ENCODE results near the gene ABCA1. TPM values are rescaled to one million over a fixed set of nuclear protein-coding genes. Genes with fewer than 3 reads are reported as not detected.

Gene ABCA1
- total RNA-seq, 2 experiments from 2014 or later, result 0.93 to 1.6 TPM

- Mint-ChIP-seq H3K4me3 (no peak overlapping the region), H3K36me3 (ENCODE audit: low read depth) (no peaks in the 10 kb centered on the region), H3K4me1 (no peaks in the 10 kb centered on the region), H3K27ac (no peak overlapping the region), H3K9me3 (no peaks in the 10 kb centered on the region), H3K27me3 (no peaks in the 10 kb centered on the region)
- POLR2A ChIA-PET, result no interaction called here
- no peak for DNase-seq
- CTCF ChIA-PET, result no interaction called here
These were observed 127.7 kb downstream of the ABCA1 start for GRCh38 chr9:104800068-104800785.

GRCh38 chr9:104798209-104798995 is 129.6 kb downstream of the ABCA1 start:
- H3K4me1 Mint-ChIP-seq, result peaks cover 1% of the 10 kb centered on the region
- CTCF ChIA-PET, result interaction anchor here (0.6 kb wide), 1 partner anchor 128 kb away, joined by 4 read pairs; no protein-coding TSS in a partner anchor

GRCh38 chr9:104795857-104796256 is 132.1 kb downstream of the ABCA1 start:
- Mint-ChIP-seq H3K4me1 (peaks cover 1% of the 10 kb centered on the region), H3K9me3 (no peaks in the 10 kb centered on the region), H3K27ac (no peak overlapping the region), H3K4me3 (no peak overlapping the region), H3K36me3 (ENCODE audit: low read depth) (no peaks in the 10 kb centered on the region), H3K27me3 (no peaks in the 10 kb centered on the region)
- ChIA-PET CTCF (no interaction called here), POLR2A (no interaction called here)
- no peak for DNase-seq

More at GRCh38 chr9:104798209-104798995, 129.6 kb downstream of the ABCA1 start:
- H3K27me3 Mint-ChIP-seq, result no peaks in the 10 kb centered on the region
- no peak for DNase-seq
- H3K27ac Mint-ChIP-seq, result no peak overlapping the region
- POLR2A ChIA-PET, result no interaction called here
- no peaks in the 10 kb centered on the region for H3K36me3 Mint-ChIP-seq (ENCODE audit: low read depth)
- no peaks in the 10 kb centered on the region for H3K9me3 Mint-ChIP-seq
- no peak overlapping the region for H3K4me3 Mint-ChIP-seq

GRCh38 chr9:104795082-104795481 is 132.9 kb downstream of the ABCA1 start:
- H3K36me3 Mint-ChIP-seq (ENCODE audit: low read depth), result no peaks in the 10 kb centered on the region
- no peaks in the 10 kb centered on the region for H3K9me3 Mint-ChIP-seq
- DNase-seq, result no peak
- POLR2A ChIA-PET, result no interaction called here
- H3K4me1 Mint-ChIP-seq, result peaks cover 1% of the 10 kb centered on the region
- no peak overlapping the region for H3K4me3 Mint-ChIP-seq
- H3K27ac Mint-ChIP-seq, result no peak overlapping the region
- CTCF ChIA-PET, result interaction anchor here (1.3 kb wide), 1 partner anchor 10 kb away, joined by 3 read pairs; no protein-coding TSS in a partner anchor
- no peaks in the 10 kb centered on the region for H3K27me3 Mint-ChIP-seq

GRCh38 chr9:104794070-104794469 is 133.9 kb downstream of the ABCA1 start:
- Mint-ChIP-seq H3K27me3 (no peaks in the 10 kb centered on the region), H3K9me3 (no peaks in the 10 kb centered on the region), H3K27ac (no peak overlapping the region), H3K4me1 (peaks cover 1% of the 10 kb centered on the region), H3K4me3 (no peak overlapping the region), H3K36me3 (ENCODE audit: low read depth) (no peaks in the 10 kb centered on the region)
- DNase-seq, result no peak
- ChIA-PET CTCF (interaction anchor here (1.3 kb wide), 1 partner anchor 9 kb away, joined by 3 read pairs; no protein-coding TSS in a partner anchor), POLR2A (no interaction called here)

GRCh38 chr9:104788251-104788650 is 139.7 kb downstream of the ABCA1 start:
- H3K4me3 Mint-ChIP-seq, result no peak overlapping the region
- H3K27ac Mint-ChIP-seq, result no peak overlapping the region
- no peaks in the 10 kb centered on the region for H3K9me3 Mint-ChIP-seq
- CTCF ChIA-PET, result interaction anchor here (0.6 kb wide), 1 partner anchor 180 kb away, joined by 6 read pairs; no protein-coding TSS in a partner anchor
- no peaks in the 10 kb centered on the region for H3K36me3 Mint-ChIP-seq (ENCODE audit: low read depth)
- POLR2A ChIA-PET, result no interaction called here
- H3K4me1 Mint-ChIP-seq, result no peaks in the 10 kb centered on the region
- DNase-seq, result no peak
- H3K27me3 Mint-ChIP-seq, result no peaks in the 10 kb centered on the region

- H3K27me3 Mint-ChIP-seq, result no peaks in the 10 kb centered on the region
- H3K9me3 Mint-ChIP-seq, result no peaks in the 10 kb centered on the region
- DNase-seq, result no peak
- POLR2A ChIA-PET, result no interaction called here
- no peaks in the 10 kb centered on the region for H3K4me1 Mint-ChIP-seq
- no peaks in the 10 kb centered on the region for H3K36me3 Mint-ChIP-seq (ENCODE audit: low read depth)
- no peak overlapping the region for H3K4me3 Mint-ChIP-seq
- CTCF ChIA-PET, result interaction anchor here (0.6 kb wide), 1 partner anchor 181 kb away, joined by 6 read pairs; no protein-coding TSS in a partner anchor
- no peak overlapping the region for H3K27ac Mint-ChIP-seq
These were observed 140.5 kb downstream of the ABCA1 start for GRCh38 chr9:104787306-104788015.

- Mint-ChIP-seq H3K4me3 (no peak overlapping the region), H3K4me1 (no peaks in the 10 kb centered on the region), H3K27me3 (no peaks in the 10 kb centered on the region), H3K36me3 (ENCODE audit: low read depth) (no peaks in the 10 kb centered on the region), H3K9me3 (no peaks in the 10 kb centered on the region), H3K27ac (no peak overlapping the region)
- DNase-seq, result no peak
- ChIA-PET POLR2A (no interaction called here), CTCF (no interaction called here)
These were observed 141.7 kb downstream of the ABCA1 start for GRCh38 chr9:104786293-104786692.

GRCh38 chr9:104784098-104784497 is 143.9 kb downstream of the ABCA1 start:
- Mint-ChIP-seq H3K9me3 (no peaks in the 10 kb centered on the region), H3K27ac (no peak overlapping the region), H3K36me3 (ENCODE audit: low read depth) (no peaks in the 10 kb centered on the region), H3K4me1 (no peaks in the 10 kb centered on the region), H3K27me3 (peaks cover 2% of the 10 kb centered on the region), H3K4me3 (no peak overlapping the region)
- ChIA-PET CTCF (no interaction called here), POLR2A (no interaction called here)
- DNase-seq, result no peak

- H3K27me3 Mint-ChIP-seq, result peaks cover 2% of the 10 kb centered on the region
- no peak for DNase-seq
- ChIA-PET CTCF (no interaction called here), POLR2A (no interaction called here)
- H3K36me3 Mint-ChIP-seq (ENCODE audit: low read depth), result no peaks in the 10 kb centered on the region
- no peak overlapping the region for H3K27ac Mint-ChIP-seq
- no peak overlapping the region for H3K4me3 Mint-ChIP-seq
- H3K9me3 Mint-ChIP-seq, result no peaks in the 10 kb centered on the region
- H3K4me1 Mint-ChIP-seq, result no peaks in the 10 kb centered on the region
These were observed 144.4 kb downstream of the ABCA1 start for GRCh38 chr9:104783588-104783987.

- Mint-ChIP-seq H3K36me3 (ENCODE audit: low read depth) (no peaks in the 10 kb centered on the region), H3K4me1 (no peaks in the 10 kb centered on the region), H3K4me3 (no peak overlapping the region), H3K27me3 (peaks cover 2% of the 10 kb centered on the region), H3K9me3 (no peaks in the 10 kb centered on the region), H3K27ac (no peak overlapping the region)
- CTCF ChIA-PET, result interaction anchor here (0.8 to 1.3 kb wide), 4 partner anchors 12 to 694 kb away, joined by 3 to 4 read pairs (median 3); no protein-coding TSS in a partner anchor
- DNase-seq, result no peak
- POLR2A ChIA-PET, result no interaction called here
These were observed 147.1 kb downstream of the ABCA1 start for GRCh38 chr9:104780796-104781395.

GRCh38 chr9:104779946-104780535 is 147.9 kb downstream of the ABCA1 start:
- DNase-seq, result no peak
- POLR2A ChIA-PET, result no interaction called here
- Mint-ChIP-seq H3K9me3 (no peaks in the 10 kb centered on the region), H3K36me3 (ENCODE audit: low read depth) (no peaks in the 10 kb centered on the region), H3K4me1 (no peaks in the 10 kb centered on the region), H3K27me3 (peaks cover 2% of the 10 kb centered on the region), H3K4me3 (no peak overlapping the region), H3K27ac (no peak overlapping the region)
- CTCF ChIA-PET, result interaction anchor here (0.8 to 1.3 kb wide), 4 partner anchors 11 to 695 kb away, joined by 3 to 4 read pairs (median 3); no protein-coding TSS in a partner anchor
